Lower leg skin (tissue), 3 donors: Measurements from ENCODE around the gene RAPGEF2.

Source experiments
- CTCF ChIP-seq, 3 donors: fragments of 450-650 bp; IDR thresholded peaks; one replicate each; pipeline ENCODE4 v1.5.1; 2016; ENCODE audit warnings: antibody characterized with exemption in 3 of 3, mild to moderate bottlenecking in 3 of 3, moderate library complexity in 2 of 3
- POLR2A ChIP-seq, 2 donors: fragments of 450-650 bp; IDR thresholded peaks; one replicate each; pipeline ENCODE4 v1.6.1; 2016 to 2017; ENCODE audit warnings: antibody characterized with exemption in 2 of 2, mild to moderate bottlenecking in 1 of 2, moderate library complexity in 1 of 2

- TF ChIP-seq CTCF (IDR thresholded peaks at IDR 0.05) (no peak), POLR2A (IDR thresholded peaks at IDR 0.05) (no peak)
Observed at GRCh38 chr4:159146488-159146887, 43.6 kb downstream of the RAPGEF2 start.
